ENCODE data around the gene GRAMD1B.
A peak's percentile ranks its signal among the peaks of the same experiment; 100 is the strongest.
"Not testable (repeated sequence)": the region's sequence is repeated elsewhere in the genome, so short reads cannot be mapped to it uniquely, and the experiment has no call there.

GRAMD1B gene

GRCh38 chr11:123511037-123511870, 81.2 kb downstream of the GRAMD1B start:
- peak; percentile 90 for DNase-seq

GRCh38 chr11:123513309-123513708, 83.2 kb downstream of the GRAMD1B start:
- not testable (repeated sequence) for DNase-seq

GRCh38 chr11:123516238-123516637, 86.2 kb downstream of the GRAMD1B start:
- no peak for DNase-seq

- no peak for DNase-seq
Observed at GRCh38 chr11:123517559-123518364, 87.7 kb downstream of the GRAMD1B start.

- no peak for DNase-seq
Observed at GRCh38 chr11:123518496-123519054, 88.5 kb downstream of the GRAMD1B start.

- DNase-seq, result peak; percentile 33
Observed at GRCh38 chr11:123519055-123519796, 89.2 kb downstream of the GRAMD1B start.

- DNase-seq, result no peak
Observed at GRCh38 chr11:123519797-123520193, 89.7 kb downstream of the GRAMD1B start.

- not testable (repeated sequence) for DNase-seq
Observed at GRCh38 chr11:123520476-123520875, 90.4 kb downstream of the GRAMD1B start.

GRCh38 chr11:123521001-123521400, 90.9 kb downstream of the GRAMD1B start:
- no peak for DNase-seq

GRCh38 chr11:123521930-123522329, 91.9 kb downstream of the GRAMD1B start:
- DNase-seq, result no peak

- no peak for DNase-seq
Observed at GRCh38 chr11:123523539-123523938, 93.5 kb downstream of the GRAMD1B start.

- DNase-seq, result no peak
Observed at GRCh38 chr11:123525097-123525496, 95.0 kb downstream of the GRAMD1B start.

- no peak for DNase-seq
Observed at GRCh38 chr11:123525511-123525918, 95.4 kb downstream of the GRAMD1B start.

- no peak for DNase-seq
Observed at GRCh38 chr11:123526027-123526805, 96.1 kb downstream of the GRAMD1B start.

GRCh38 chr11:123526918-123527317, 96.8 kb downstream of the GRAMD1B start:
- DNase-seq, result no peak

- no peak for DNase-seq
Observed at GRCh38 chr11:123527526-123527925, 97.5 kb downstream of the GRAMD1B start.

GRCh38 chr11:123527947-123528346, 97.9 kb downstream of the GRAMD1B start:
- no peak for DNase-seq

- no peak for DNase-seq
Observed at GRCh38 chr11:123531325-123531724, 101.3 kb downstream of the GRAMD1B start.

- no peak for DNase-seq
Observed at GRCh38 chr11:123532131-123532530, 102.1 kb downstream of the GRAMD1B start.

- no peak for DNase-seq
Observed at GRCh38 chr11:123535401-123535800, 105.3 kb downstream of the GRAMD1B start.

GRCh38 chr11:123536690-123537437, 106.8 kb downstream of the GRAMD1B start:
- DNase-seq, result no peak
